ENCODE data around the gene EPHB3. TPM values are rescaled to one million over a fixed set of nuclear protein-coding genes. Genes with fewer than 3 reads are reported as not detected.
"Not testable (repeated sequence)": the region's sequence is repeated elsewhere in the genome, so short reads cannot be mapped to it uniquely, and the experiment has no call there.

EPHB3 gene
- total RNA-seq, 1 experiment from 2014 or later, result 16.6 TPM

GRCh38 chr3:184601576-184602371 is 40.2 kb downstream of the EPHB3 start:
- Histone ChIP-seq H3K36me3 (no peaks in the 10 kb centered on the region), H3K27ac (peak overlapping the region; percentile 61), H3K27me3 (no peaks in the 10 kb centered on the region), H3K4me3 (peak overlapping the region; percentile 62), H3K4me1 (peaks cover 8% of the 10 kb centered on the region; the same call in 1 of the 2 replicates), H3K9me3 (replicated peaks) (no peaks in the 10 kb centered on the region)
- peak; percentile 42 to 56 for DNase-seq

- peak overlapping the region; percentile 62 for H3K4me3 ChIP-seq
- H3K27ac ChIP-seq, result peak overlapping the region; percentile 61
- no peaks in the 10 kb centered on the region for H3K36me3 ChIP-seq
- peak; percentile 58 to 71 for DNase-seq
- H3K9me3 ChIP-seq (replicated peaks), result no peaks in the 10 kb centered on the region
- H3K4me1 ChIP-seq, result peaks cover 8% of the 10 kb centered on the region; the same call in 1 of the 2 replicates
- no peaks in the 10 kb centered on the region for H3K27me3 ChIP-seq
These were observed 41.0 kb downstream of the EPHB3 start for GRCh38 chr3:184602372-184603150.

GRCh38 chr3:184603151-184604030 is 41.8 kb downstream of the EPHB3 start:
- Histone ChIP-seq H3K27ac (peak overlapping the region; percentile 61; the same call in 1 of the 2 replicates), H3K36me3 (no peaks in the 10 kb centered on the region), H3K4me3 (peak overlapping the region; percentile 62), H3K9me3 (replicated peaks) (no peaks in the 10 kb centered on the region), H3K4me1 (peaks cover 8% of the 10 kb centered on the region; the same call in 1 of the 2 replicates), H3K27me3 (no peaks in the 10 kb centered on the region)
- DNase-seq, result no peak

GRCh38 chr3:184604039-184604601 is 42.5 kb downstream of the EPHB3 start:
- H3K4me3 ChIP-seq, result peak overlapping the region; percentile 34
- DNase-seq, result no peak
- H3K27me3 ChIP-seq, result no peaks in the 10 kb centered on the region

GRCh38 chr3:184604615-184605290 is 43.2 kb downstream of the EPHB3 start:
- H3K4me3 ChIP-seq, result no peak overlapping the region; the same call in 1 of the 2 replicates
- H3K9me3 ChIP-seq (replicated peaks), result no peaks in the 10 kb centered on the region
- no peaks in the 10 kb centered on the region for H3K36me3 ChIP-seq
- no peaks in the 10 kb centered on the region for H3K27me3 ChIP-seq
- no peak for DNase-seq
- peaks cover 8% of the 10 kb centered on the region; the same call in 1 of the 2 replicates for H3K4me1 ChIP-seq
- no peak overlapping the region for H3K27ac ChIP-seq

More at GRCh38 chr3:184604039-184604601, 42.5 kb downstream of the EPHB3 start:
- Histone ChIP-seq H3K27ac (no peak overlapping the region; the same call in 1 of the 2 replicates), H3K4me1 (peaks cover 8% of the 10 kb centered on the region; the same call in 1 of the 2 replicates), H3K9me3 (replicated peaks) (no peaks in the 10 kb centered on the region), H3K36me3 (no peaks in the 10 kb centered on the region)

GRCh38 chr3:184608209-184608608 is 46.6 kb downstream of the EPHB3 start:
- no peaks in the 10 kb centered on the region for H3K9me3 ChIP-seq (replicated peaks)
- H3K4me1 ChIP-seq, result no peaks in the 10 kb centered on the region
- no peak overlapping the region for H3K27ac ChIP-seq
- no peaks in the 10 kb centered on the region for H3K36me3 ChIP-seq
- no peaks in the 10 kb centered on the region for H3K27me3 ChIP-seq
- no peak overlapping the region for H3K4me3 ChIP-seq
- no peak for DNase-seq

- H3K4me1 ChIP-seq, result no peaks in the 10 kb centered on the region
- DNase-seq, result no peak
- no peaks in the 10 kb centered on the region for H3K27me3 ChIP-seq
- H3K36me3 ChIP-seq, result no peaks in the 10 kb centered on the region
- H3K4me3 ChIP-seq, result no peak overlapping the region
- no peak overlapping the region for H3K27ac ChIP-seq
- no peaks in the 10 kb centered on the region for H3K9me3 ChIP-seq (replicated peaks)
These were observed 48.1 kb downstream of the EPHB3 start for GRCh38 chr3:184609476-184610244.

GRCh38 chr3:184610245-184610871 is 48.8 kb downstream of the EPHB3 start:
- DNase-seq, result no peak
- Histone ChIP-seq H3K4me3 (no peak overlapping the region), H3K4me1 (no peaks in the 10 kb centered on the region), H3K27me3 (no peaks in the 10 kb centered on the region), H3K27ac (no peak overlapping the region), H3K9me3 (replicated peaks) (no peaks in the 10 kb centered on the region), H3K36me3 (no peaks in the 10 kb centered on the region)

DNA sequence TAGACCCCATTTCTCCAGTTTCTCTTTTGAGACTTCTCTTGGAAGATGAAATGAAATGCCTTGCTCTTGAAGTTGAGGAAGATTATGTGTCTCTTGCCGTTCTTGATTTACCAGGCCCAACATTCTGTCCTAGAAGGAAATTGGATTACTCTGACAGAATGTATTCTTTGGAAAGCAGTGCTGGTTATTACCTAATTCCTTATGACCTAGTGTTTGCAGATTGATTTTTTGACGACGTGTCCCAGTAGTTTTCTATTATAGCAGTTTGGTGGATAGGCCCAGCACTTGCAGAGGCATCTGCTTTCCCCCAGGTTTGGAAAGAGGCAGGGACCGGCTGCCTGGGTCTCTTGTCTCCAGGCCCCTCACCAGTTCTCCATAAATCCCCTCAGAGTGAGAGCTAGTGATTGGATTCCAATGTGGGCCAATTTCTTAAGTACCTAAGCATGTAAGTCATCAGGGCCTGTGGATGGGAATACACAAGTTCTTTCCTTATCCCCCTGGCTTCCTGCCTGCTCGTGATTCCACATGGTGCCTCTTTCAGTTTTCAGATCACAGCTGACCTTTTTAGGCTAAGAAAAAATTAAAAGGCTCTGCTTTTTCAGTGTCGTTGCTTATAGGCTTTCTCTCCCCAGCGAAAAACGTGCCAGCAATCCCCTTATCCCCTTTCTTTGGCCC is 50.2 kb downstream of the EPHB3 start:
- Histone ChIP-seq H3K4me3 (no peak overlapping the region), H3K27me3 (no peaks in the 10 kb centered on the region), H3K4me1 (no peaks in the 10 kb centered on the region), H3K36me3 (no peaks in the 10 kb centered on the region), H3K27ac (no peak overlapping the region), H3K9me3 (replicated peaks) (no peaks in the 10 kb centered on the region)
- no peak for DNase-seq

GRCh38 chr3:184615396-184615795 is 53.8 kb downstream of the EPHB3 start:
- H3K27me3 ChIP-seq, result no peaks in the 10 kb centered on the region
- no peaks in the 10 kb centered on the region for H3K36me3 ChIP-seq
- no peaks in the 10 kb centered on the region for H3K9me3 ChIP-seq (replicated peaks)
- DNase-seq, result no peak
- H3K27ac ChIP-seq, result no peak overlapping the region
- H3K4me3 ChIP-seq, result no peak overlapping the region
- H3K4me1 ChIP-seq, result no peaks in the 10 kb centered on the region

- no peaks in the 10 kb centered on the region for H3K4me1 ChIP-seq
These were observed 54.9 kb downstream of the EPHB3 start for GRCh38 chr3:184616436-184616835.

GRCh38 chr3:184617306-184617705 is 55.7 kb downstream of the EPHB3 start:
- not testable (repeated sequence) for DNase-seq; H3K27ac ChIP-seq; H3K4me1 ChIP-seq; H3K9me3 ChIP-seq (replicated peaks); H3K27me3 ChIP-seq; H3K36me3 ChIP-seq; H3K4me3 ChIP-seq

More at GRCh38 chr3:184616436-184616835, 54.9 kb downstream of the EPHB3 start:
- no peaks in the 10 kb centered on the region for H3K27me3 ChIP-seq
- no peak for DNase-seq
- H3K9me3 ChIP-seq (replicated peaks), result no peaks in the 10 kb centered on the region
- no peaks in the 10 kb centered on the region for H3K36me3 ChIP-seq
- no peak overlapping the region for H3K4me3 ChIP-seq
- no peak overlapping the region for H3K27ac ChIP-seq
